Pancreas (tissue), 10 donors: ENCODE measurements around the gene DLG4. TPM values are rescaled to one million over a fixed set of nuclear protein-coding genes. Genes with fewer than 3 reads are reported as not detected.

Source experiments
- ATAC-seq, 4 donors: fragments of 200-7000 bp; cut with Tn5 transposase; one replicate each; pipeline versions ENCODE4 v1.8.0 to v1.9.1; 2020; ENCODE audit warnings: mild to moderate bottlenecking in 4 of 4, moderate library complexity in 4 of 4
- DNase-seq, 6 donors: peaks; one replicate each; pipeline ENCODE4 v3.0.0-alpha.2; 2020
- FAIRE-seq: peaks from 2 replicates; lab custom pipeline; 2012; peaks lifted over from hg19 to GRCh38; lab: Jason Lieb, UNC
- H3K27ac ChIP-seq, 4 donors: fragments of 200-600 bp; sonication (generic); 1 replicate in 3 of 4; 2 replicates in 1 of 4; pipeline versions ENCODE4 v1.5.0 to v1.8.0; 2020
- H3K27me3 ChIP-seq, 4 donors: fragments of 200-600 bp; one replicate each; pipeline ENCODE4 v1.8.0; 2021
- H3K36me3 ChIP-seq, 3 donors: fragments of 200-600 bp; sonication (generic) in 1 of 3; one replicate each; pipeline versions ENCODE4 v1.5.0 to v1.8.0; 2020 to 2021
- H3K4me1 ChIP-seq, 3 donors: fragments of 200-600 bp; one replicate each; pipeline ENCODE4 v1.8.0; 2021
- H3K4me3 ChIP-seq, 4 donors: fragments of 200-600 bp; sonication (generic) in 2 of 4; one replicate each; pipeline versions ENCODE4 v1.5.0 to v1.8.0; 2020 to 2021
- H3K9me3 ChIP-seq, 4 donors: fragments of 200-600 bp; one replicate each; pipeline ENCODE4 v1.8.0; 2021
- WGBS, 2 donors: extraction: QIAGEN DNeasy Blood & Tissue Kit; methylation state at CpG; one replicate each; pipeline ENCODE4 v1.1.7; 2013; 5-methylcytosine and 5-hydroxymethylcytosine counted together
- intact Hi-C, 3 donors: fragments of 100-400 bp; cut with DNase I; formaldehyde crosslinking; loops; one replicate each; pipeline versions ENCODE4 v1.11.1 to v1.14.2; 2022
- polyA plus RNA-seq, 2 donors: library from polyadenylated mRNA; stranded (reverse); fragments of 200-250 nt; gene quantifications; one replicate each; pipeline ENCODE4 v1.2.3, GENCODE V29; 2013
- total RNA-seq, 6 donors: library from RNA; stranded (reverse); fragmentation: NEBNext Ultra II Directional in 4 of 6; extraction: Animal tissue kit (Norgen Biotek cat#: 25700) in 4 of 6; gene quantifications; one replicate each; pipeline versions ENCODE4 v1.2.1 to v1.2.4, GENCODE V29; 2021 to 2023
- TF ChIP-seq, protein P1 (sequence below), 4 donors: fragments of 200-600 bp; sonication (generic) in 3 of 4; IDR thresholded peaks; one replicate each; pipeline versions ENCODE4 v1.5.0 to v1.8.0; 2021; ENCODE audit warnings: antibody characterized with exemption in 4 of 4
- donor health status: healthy with polysubstance abuse.
- donor health status: DM: no; HTN: no; CAD: no; lungs with moderate emphysema.
- donor health status: DM: no; HTN: no; CAD: no.
- donor health status: control.
- donor health status: control.
- donor health status: Bipolar disorder and iron deficiency.
- donor health status: DM: yes; HTN: yes; CAD: no.
- donor health status: DM: no; HTN: no; CAD: no.
- donor health status: DM: no; HTN: no; CAD: no.
- donor health status: DM: yes; HTN: yes; CAD: no.

Gene DLG4
- total and polyA plus RNA-seq, 8 donors: 2.8 to 19.8 (median 7.8) TPM

DNA sequence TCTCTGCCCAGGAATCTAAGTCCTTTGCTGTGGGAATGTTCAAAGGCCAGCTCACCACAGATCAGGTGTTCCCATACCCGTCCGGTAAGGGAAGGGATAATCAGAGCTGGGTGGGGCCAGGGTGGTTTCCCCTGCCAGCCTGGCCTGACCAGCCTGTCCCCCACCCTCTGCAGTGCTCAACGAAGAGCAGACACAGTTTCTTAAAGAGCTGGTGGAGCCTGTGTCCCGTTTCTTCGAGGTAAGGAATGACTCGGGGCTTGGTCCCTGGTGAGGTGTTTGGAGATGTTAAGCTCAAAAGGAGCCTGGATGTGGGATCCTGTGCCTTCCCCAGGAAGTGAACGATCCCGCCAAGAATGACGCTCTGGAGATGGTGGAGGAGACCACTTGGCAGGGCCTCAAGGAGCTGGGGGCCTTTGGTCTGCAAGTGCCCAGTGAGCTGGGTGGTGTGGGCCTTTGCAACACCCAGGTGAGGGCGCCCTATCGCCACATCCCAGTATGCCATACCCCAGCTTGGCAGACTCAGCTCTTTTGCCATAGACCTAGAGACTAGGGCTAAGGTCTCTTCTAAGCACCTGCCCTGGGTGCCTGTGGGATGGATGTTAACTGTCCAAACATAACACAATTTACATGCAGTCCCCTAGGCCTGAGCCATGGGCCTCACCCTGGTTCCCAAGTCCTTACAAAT is 1.1 kb upstream of the DLG4 start:
- intact Hi-C loops: no loop called here
- ATAC-seq (peak; percentile 20 to 55 (median 43)), FAIRE-seq (no peak), DNase-seq (peak in 5 of 6 donors; percentile 67 to 87 (median 74))
- peak overlapping the region; percentile 45 to 100 (median 94) for H3K4me3 ChIP-seq
- H3K36me3 ChIP-seq: peaks cover 11 to 43% (median 16%) of the 10 kb centered on the region in 3 donors
- TF ChIP-seq, protein P1, sequence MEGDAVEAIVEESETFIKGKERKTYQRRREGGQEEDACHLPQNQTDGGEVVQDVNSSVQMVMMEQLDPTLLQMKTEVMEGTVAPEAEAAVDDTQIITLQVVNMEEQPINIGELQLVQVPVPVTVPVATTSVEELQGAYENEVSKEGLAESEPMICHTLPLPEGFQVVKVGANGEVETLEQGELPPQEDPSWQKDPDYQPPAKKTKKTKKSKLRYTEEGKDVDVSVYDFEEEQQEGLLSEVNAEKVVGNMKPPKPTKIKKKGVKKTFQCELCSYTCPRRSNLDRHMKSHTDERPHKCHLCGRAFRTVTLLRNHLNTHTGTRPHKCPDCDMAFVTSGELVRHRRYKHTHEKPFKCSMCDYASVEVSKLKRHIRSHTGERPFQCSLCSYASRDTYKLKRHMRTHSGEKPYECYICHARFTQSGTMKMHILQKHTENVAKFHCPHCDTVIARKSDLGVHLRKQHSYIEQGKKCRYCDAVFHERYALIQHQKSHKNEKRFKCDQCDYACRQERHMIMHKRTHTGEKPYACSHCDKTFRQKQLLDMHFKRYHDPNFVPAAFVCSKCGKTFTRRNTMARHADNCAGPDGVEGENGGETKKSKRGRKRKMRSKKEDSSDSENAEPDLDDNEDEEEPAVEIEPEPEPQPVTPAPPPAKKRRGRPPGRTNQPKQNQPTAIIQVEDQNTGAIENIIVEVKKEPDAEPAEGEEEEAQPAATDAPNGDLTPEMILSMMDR (IDR thresholded peaks at IDR 0.05): no peak
- 7 to 10% methylated on average over 11 of the region's 11 CpGs for WGBS, 2 donors
- H3K9me3 ChIP-seq: no peaks in the 10 kb centered on the region
- H3K27me3 ChIP-seq: no peaks in the 10 kb centered on the region
- peaks cover 12 to 25% (median 14%) of the 10 kb centered on the region in 3 donors for H3K4me1 ChIP-seq
- peak overlapping the region; percentile 97 to 100 (median 100) for H3K27ac ChIP-seq

DNA sequence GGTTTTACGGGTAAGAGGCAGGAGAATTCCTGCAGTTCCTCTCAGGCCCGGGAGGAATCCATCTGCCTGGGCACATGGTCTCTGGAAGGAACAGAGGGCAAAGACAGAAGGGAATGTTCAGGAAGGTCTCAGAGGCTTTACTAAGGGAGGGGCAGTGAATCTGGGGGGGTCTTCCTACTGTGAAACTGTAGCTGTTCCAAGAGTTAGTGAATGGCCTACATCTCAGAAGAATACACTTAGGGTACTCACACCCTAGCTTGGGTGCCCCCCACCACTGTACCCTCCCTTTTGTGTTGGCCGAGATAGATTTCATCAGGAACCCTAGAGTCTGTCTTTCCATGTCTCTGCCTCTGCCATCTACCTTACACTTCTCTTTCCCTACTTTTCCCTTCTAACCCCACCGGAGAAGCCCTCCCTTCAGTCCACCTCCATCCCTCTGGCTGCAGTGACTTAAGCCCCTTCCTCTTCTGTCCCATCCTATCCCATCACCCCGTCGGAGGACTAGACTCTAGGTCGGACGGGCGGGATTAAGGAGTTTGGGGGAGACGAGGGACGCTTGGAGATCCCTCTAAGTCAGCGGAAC is 316 bp downstream of the DLG4 start:
- peak overlapping the region; percentile 45 to 100 (median 94) for H3K4me3 ChIP-seq
- H3K36me3 ChIP-seq: peaks cover 11 to 32% (median 16%) of the 10 kb centered on the region in 3 donors
- 17 to 18% methylated on average over 12 of the region's 12 CpGs for WGBS, 2 donors
- H3K27ac ChIP-seq: peak overlapping the region; percentile 97 to 100 (median 100)
- FAIRE-seq (no peak), ATAC-seq (no peak), DNase-seq (no peak)
- intact Hi-C loops: no loop called here
- TF ChIP-seq, protein P1 (IDR thresholded peaks at IDR 0.05): no peak
- no peaks in the 10 kb centered on the region for H3K9me3 ChIP-seq
- peaks cover 12 to 25% (median 14%) of the 10 kb centered on the region in 3 donors for H3K4me1 ChIP-seq
- H3K27me3 ChIP-seq: no peaks in the 10 kb centered on the region

DNA sequence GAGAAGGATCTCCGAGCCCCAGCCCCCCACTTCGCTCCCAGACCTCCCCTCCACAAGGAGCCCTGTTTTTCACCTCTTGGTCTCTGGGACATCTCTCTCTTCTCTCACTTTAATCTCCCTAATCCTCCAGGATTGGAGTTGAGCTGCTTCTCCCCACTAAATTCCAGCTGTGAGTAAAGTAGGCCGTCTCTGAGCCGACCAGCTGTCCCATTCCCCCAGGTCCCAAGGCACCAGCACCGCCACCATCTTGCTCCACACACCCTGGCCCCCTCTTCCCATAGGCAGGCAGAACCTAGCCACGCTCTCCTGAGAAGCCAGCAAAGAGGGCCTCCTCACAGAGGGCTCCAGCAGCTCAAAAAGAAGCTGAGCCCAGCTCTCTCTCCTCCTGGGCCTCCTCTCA is 878 bp downstream of the DLG4 start:
- intact Hi-C loops: no loop called here
- WGBS, 2 donors: 76 to 95% methylated on average over 5 to 6 of the region's 6 CpGs
- ATAC-seq: no peak
- TF ChIP-seq, protein P1 (IDR thresholded peaks at IDR 0.05): no peak
- H3K4me3 ChIP-seq: no peak overlapping the region
- no peak overlapping the region for H3K27ac ChIP-seq
- H3K9me3 ChIP-seq: no peaks in the 10 kb centered on the region
- DNase-seq: peak in 2 of 6 donors; percentile 38 to 48
- peaks cover 12 to 25% (median 14%) of the 10 kb centered on the region in 3 donors for H3K4me1 ChIP-seq
- no peak for FAIRE-seq
- H3K36me3 ChIP-seq: peaks cover 11 to 26% (median 16%) of the 10 kb centered on the region in 3 donors
- no peaks in the 10 kb centered on the region for H3K27me3 ChIP-seq

DNA sequence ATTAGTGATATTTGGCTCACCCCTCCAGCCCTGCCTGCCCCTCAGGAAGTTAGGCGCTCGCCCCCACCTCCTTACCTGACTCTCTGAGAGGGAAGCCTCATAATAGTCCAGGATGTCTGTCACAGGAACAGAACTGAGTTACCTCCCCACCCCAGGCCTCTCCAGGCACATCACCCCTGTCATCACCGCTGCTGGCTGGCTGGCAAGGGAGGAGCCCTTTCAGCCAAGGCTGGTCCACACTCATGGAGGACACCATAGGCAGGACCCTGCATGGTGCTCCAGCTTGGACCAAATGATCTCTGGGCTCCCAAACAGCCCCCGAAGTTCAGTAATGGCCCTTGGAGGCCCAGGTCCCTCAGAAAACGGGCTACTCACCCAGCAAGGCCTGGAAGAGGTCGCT is 1.5 kb downstream of the DLG4 start:
- Histone ChIP-seq H3K9me3 (no peaks in the 10 kb centered on the region), H3K36me3 (peaks cover 7 to 20% (median 10%) of the 10 kb centered on the region in 3 donors), H3K4me3 (no peak overlapping the region), H3K4me1 (peaks cover 12 to 25% (median 14%) of the 10 kb centered on the region in 3 donors), H3K27ac (peak overlapping the region in 1 of 4 donors; percentile 44), H3K27me3 (no peaks in the 10 kb centered on the region)
- FAIRE-seq (no peak), ATAC-seq (no peak), DNase-seq (peak in 2 of 6 donors; percentile 46 to 55)
- intact Hi-C loops: no loop called here
- WGBS, 2 donors: 66 to 73% methylated on average over 6 of the region's 6 CpGs
- TF ChIP-seq, protein P1 (IDR thresholded peaks at IDR 0.05): no peak
